Pons (tissue), 1 donor: ENCODE results near the gene DEDD2.
A peak's percentile ranks its signal among the peaks of the same experiment; 100 is the strongest.

ENCODE experiments used
- DNase-seq: peaks from one replicate; pipeline ENCODE4 v3.0.0-alpha.2; 2016; ENCODE audit warnings: low spot score

DEDD2 gene

DNA sequence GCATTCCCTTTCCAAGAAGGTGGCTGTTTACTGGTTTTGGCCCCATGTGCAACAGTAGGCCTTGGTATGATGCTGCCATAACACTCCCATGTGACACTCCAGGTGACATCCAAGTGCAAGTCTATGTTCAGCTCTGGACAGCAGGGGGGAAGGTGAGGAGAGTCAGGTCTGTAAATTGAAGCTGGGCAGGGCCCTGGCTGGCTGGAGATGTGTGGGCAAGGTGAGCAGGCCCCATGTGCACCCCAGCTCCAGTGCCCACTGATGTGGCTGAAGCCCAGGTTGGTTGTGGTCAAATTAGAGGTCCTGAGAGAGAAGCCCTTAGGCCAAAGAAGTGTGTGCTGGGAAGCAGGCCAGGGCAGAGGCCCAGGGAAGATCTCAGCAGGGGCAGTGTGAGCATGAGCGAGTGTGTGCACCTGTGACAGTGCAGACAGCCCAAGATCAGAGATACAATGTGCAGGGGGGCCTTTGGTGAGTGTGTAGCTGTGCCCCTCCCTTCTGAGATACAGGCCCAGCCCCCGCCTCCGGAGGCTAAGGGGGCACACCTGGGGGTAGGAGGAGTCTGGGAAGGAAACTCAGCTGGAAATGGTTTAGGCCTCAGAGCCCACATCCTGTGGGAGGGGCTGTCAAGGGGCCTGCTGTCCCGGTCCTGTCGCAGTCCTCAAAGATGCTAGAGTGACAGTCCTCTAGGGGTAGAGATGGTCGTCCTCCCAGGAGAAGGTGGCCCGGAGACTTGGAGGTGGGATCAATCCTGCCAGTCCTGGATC lies 18.6 kb downstream of the DEDD2 start:
- no peak for DNase-seq

DNA sequence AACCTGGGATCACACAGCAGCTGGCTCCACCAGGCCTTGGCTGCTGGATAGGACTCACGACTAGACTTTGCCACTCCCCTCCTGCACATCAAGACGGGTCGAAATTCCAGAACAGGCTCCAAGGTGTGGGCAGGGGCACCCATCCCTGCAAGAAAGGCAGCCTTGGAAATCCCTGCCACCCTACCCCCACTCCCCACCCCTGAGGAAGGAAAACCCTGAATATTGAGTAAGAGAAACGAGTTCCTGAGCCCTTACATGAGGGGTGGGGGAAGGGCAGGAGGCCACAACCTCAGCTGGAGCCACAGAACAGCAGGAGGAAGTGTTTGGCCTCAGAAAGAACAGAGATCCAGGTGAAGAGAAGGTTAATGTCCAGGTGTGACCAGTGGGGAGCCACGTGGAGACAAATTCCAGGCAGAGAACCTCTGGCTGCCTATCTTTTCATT lies 20.1 kb downstream of the DEDD2 start:
- no peak for DNase-seq

DNA sequence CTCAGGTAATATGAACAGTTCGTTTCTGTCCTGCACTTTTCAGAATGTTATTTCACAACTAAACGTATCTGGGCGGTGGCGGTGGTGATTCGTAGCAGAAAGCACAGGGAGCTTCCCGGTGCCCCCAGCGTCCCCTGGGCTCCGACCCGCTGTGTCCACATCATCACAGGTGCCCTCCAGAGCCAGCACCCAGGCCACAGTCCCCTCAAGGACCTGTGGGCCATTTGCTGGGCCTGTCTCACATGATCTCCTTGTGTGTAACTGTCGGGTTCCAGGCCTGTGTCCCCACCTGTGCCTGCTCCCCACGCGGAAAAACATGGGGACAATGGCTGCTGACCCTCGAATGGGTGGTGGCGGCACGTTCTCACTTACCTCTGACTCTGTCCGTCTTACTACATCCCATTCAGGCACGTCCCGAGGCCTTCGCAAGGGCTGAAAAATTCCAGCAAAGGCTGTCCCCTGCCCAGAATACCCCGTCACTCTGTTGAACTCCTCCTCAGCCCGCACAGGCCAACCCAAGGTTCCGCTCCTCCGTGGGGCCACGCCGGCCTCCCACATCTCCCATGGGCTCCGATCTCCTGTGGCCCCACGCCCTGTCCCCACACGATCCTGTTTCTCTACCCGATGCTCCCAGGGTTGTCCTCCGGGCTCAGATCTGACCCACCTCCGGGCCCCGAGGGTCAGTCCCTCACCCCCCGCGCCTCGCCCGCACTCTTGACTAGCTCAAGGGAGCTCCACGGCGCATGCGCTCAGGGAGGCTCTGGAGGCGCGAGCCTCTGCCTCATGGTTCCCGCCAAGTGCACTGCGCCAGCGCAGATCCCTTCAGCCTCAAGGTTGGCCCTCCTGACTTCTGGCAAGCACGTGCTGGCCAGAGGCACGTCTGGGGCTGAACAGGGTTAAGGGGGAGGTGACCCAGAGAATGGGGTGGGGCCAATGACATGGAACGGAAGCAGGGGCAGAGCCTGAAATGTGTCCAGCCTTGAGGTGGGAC lies 21.2 kb downstream of the DEDD2 start:
- no peak for DNase-seq

DNA sequence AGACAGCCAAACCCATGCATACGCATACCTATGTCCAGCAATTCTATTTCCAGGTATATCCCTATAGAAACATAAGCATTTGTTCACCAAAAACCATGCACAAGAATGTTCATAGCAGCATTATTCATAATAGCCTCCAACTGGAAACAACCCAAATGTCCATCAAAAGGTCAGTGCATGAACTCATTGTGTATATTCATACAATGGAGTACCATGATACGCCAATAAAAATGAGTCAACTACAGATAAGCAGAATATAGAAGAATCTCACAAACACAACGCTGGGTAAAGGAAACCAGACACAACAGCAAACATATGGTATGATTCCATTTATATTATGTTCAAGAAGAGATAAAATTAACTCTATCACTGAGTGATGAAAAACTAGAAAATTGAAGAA lies 23.8 kb downstream of the DEDD2 start:
- no peak for DNase-seq

DNA sequence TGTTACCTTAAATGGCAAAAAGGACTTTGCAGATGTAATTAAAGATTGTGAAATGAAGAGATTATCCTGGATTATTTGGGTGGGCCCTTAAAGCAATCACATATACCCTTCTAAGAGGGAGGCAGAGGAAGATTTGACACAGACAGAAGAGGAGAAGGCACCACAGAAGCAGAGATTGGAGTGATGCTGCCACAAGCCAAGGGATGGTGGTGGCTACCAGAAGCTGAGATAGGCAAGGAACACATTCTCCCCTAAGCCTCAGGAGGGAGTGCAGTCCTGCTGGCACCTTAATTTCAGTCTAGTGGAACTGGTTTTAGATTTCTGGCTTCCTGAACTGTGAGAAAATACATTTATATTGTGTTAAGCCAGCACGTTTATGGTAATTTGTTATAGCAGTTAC lies 24.2 kb downstream of the DEDD2 start:
- no peak for DNase-seq

DNA sequence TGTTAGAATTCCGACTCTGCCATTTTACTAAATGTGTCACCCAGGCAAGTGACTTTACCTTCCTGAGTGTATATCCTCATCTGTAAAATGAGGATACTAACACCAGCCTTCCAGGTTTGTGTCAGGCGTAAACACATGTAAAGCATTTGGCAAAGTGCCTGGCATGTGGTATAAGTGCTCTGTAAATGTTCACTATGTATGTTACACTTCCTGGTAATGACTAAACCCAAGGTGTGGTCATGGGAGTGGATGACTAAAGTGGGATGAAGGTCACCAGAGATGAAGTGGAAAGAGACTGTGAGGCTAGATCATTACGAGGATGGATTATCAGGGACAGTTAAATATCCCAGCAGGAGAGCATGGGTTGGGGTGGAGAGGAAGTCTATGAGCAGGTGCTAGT lies 25.6 kb downstream of the DEDD2 start:
- no peak for DNase-seq

DNA sequence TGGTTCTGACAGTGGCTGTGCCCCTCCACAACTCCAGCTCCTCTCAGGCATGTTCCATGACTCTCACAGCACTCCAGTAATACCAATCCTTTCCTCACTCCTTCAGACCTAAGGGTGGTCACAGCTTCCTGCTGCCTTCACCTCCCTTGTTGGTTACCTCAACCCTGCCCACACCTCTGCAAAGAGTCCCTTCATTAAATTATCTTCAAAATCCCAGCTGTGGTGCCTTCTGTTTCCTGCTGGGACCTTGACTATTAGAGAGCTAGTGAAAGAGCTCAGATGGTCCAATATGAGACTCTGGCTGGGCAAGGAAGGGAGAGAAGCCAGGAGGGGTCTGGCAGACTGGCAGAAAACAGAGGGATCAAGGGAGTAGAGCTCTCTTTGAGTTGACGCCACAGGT lies 26.1 kb downstream of the DEDD2 start:
- no peak for DNase-seq

DNA sequence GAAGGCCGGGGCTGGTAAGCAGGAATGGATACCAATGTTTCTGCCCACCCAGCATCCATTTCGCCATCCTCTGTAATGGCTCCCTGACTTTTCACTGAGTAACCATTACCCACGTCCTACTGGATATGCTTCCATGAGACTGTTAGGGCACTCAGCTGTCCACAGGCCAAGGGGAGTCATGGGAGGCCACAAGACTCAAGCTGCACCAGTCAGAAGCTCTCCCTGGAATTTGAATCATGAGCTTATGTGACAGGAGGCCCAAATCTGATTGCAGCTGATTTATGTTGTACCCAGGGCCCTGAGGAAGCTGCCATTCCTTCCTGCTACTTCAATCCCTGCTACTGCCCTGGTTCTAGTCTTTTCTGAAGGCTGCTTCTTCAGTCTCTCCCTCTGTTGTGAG lies 28.3 kb downstream of the DEDD2 start:
- no peak for DNase-seq

DNA sequence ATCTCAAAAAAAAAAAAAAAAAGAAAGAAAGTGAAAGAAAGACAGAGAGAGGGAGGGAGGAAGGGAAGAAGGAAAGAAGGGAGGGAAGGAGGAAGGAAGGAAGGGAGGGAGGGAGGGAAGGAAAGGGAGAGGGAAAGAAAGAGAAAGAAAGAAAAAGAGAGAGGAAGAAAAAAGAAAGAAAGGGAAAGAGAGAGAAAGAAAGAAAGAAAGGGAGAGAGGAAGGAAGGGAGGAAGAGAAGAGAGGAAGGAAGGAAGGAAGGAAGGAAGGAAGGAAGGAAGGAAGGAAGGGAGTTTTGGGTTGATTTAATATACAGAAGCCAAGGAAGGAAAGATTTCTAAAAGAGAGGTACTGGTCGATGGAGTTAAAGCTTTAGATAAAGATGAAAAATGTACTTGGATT lies 28.8 kb downstream of the DEDD2 start:
- DNase-seq = no peak

DNA sequence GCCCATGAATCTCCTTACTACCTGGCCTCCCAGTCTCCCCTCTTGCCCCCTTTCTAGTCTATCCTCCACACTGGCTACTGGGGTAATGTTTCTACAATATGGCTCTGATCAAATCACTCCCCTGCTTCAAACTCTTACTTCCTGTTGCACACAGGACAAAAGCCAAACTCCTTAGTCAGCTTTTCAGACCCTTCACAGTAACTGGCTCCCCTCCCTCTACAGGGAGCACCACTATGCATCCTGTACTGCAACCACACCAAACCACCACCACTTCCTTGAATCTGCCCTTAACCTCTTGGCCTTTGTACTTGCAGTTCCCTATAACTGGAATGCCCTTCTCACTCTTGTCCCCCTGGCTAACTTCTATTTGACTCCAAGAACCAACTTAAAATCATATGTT lies 32.2 kb downstream of the DEDD2 start:
- DNase-seq = peak; percentile 35

DNA sequence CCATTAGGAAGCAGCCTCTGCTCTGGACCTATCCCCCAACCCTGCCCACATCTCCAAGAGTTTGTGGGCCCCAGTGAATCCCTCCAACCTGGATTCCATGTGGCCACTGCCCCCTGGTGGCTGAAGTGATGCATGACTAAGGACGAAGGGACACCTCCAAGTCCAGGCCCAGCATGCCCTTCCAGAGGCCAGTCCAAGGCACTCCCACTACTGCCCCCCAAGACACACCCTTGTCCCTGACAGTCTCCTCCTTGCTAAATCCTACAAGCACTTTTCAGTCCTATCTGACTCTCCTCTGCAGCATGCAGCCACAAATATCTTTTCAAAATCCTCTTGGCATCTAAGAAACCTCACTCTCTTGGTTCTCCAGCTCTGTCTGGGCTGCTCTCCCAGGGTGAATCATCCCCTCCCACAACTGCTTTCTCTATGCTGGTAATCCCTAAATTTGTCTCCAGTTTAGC lies 33.0 kb downstream of the DEDD2 start:
- peak; percentile 82 for DNase-seq

DNA sequence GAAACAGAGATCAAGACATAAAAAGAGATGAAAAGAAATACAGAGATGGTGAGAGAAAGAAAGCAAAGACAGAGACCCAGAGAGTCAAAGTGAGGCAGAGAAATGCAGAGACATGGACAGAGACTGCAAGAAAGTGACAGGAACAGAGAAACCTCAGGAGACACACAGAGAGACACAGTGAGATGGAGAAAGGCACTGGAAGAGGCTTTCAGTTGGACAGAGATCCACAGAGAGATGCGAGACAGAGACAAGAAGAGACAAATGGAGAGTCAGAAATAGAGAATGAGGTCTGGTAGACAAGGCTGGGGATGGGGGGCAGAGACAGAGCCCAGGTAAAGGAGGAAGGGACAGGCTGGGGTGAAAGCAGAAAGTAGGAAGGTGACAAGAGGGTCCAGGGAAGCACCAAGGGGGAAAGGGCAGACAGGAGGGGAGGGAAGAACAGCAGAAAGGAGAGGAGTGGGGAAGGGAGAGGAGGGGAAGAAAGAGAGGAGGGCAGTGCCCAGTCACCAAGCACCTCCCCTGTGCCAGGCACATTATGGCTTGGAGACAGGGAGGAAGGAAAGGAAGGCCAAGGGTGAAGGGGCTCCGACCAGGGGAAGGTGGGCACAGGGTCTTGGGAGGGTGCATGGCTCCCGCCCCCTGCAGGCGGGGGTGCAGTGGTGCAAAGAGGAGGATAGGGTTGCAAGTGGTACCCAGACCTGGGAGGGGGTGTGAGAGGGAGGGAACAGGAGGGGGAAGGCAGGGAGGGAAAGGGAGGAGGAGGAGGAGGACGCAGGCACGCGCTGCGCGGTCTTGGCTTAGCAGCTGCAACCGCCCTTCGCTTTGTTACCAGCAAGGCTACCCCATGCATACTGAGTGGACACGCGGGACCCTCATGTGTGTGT lies 38.4 kb downstream of the DEDD2 start:
- no peak for DNase-seq

DNA sequence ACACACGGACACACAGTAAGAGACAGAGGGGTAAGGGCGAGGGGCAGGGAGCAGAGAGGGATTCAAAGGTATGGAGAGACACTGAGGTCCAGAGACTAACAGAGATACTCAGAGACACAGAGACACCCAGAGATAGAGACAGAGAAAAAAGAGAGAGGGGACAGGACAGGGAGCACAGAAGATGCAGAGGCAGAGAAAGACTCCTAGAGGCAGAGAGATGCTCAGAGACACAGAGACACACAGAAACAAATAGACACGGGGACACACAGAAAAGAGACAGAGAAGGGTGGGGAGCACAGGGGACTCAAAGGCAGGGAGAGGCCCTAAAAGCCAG lies 39.8 kb downstream of the DEDD2 start:
- no peak for DNase-seq

DNA sequence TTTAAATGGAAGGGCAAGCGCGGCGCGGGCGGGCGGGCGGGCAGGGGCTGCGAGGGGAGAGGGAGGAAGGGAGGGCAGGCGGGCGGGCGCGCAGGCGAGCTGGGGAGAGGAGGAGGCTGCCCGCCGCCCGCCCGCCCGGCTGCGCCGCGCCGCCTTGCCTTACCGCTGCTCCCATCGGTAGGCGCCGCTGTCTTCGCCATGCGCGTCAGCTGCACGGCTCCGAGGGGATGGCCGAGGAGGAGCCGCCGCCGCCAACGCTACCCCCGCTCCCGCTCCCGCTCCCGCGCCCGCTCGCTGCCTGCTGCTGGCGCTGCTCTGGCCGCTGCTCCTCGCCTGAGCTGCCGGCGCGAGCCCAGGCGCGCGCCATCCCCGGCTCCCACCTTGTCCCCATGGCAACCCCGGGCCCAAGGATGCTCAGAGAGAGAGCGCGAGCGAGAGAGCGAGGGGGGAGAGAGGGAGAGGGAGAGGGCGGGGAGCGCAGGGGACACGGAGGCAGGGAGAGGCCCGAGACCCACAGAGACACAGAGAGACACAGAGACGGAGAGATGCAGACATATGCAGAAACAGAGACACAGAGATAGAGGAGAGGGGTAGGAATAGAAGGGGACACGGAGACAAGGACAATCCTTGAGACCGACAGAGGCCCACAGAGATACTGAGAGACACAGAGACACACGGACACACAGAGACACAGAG lies 40.3 kb downstream of the DEDD2 start:
- DNase-seq = peak; percentile 29

DNA sequence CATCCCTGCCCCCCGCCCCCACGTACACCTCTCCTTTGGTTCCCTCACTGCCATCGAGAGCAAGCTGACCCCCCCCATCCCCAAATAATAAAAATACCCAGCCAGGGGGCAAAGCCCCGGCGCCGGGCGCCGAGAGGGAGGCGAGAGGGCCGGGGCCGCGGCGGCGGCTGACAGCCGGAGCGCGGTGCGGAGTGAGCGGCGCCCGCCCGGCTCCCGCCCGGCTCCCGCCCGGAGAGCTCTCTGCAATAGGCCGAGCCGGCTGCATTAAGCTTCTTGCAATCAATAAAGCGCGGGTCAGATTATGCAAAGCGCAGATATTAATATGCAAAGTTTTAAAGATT lies 40.9 kb downstream of the DEDD2 start:
- no peak for DNase-seq

DNA sequence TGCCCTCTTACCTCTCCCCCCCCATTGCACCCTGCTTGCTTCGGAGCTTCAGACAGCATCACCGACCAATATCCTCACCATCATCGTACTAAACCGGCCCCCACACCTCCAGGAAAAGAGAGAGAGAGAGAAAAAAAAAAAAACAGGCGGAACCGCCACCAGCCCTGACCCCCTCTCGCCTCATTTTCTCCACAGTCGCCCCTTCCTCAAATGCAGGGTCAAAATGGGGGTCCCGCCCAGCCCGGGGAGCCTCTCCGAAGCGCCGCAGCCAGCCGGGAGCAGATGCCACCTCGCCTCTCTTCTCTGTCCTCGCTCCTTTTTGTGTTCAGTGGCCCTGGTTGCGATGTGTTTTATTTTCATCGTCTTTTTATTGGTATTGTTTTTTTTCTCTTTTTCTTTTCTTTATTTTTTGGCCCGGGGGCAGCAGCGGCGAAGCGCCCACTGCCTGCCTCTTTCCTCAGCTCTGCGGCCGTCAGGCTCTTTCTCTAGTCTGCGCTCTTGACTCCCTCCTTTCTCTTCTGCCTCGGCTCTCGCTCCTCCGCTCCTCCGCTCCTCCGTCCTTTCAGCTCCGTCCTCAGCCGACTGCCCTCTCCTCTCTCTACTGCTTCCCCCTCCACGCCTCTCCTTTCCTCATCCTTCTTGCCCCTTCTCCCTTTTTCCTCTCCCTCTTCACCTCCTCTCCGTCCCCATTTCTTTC lies 41.4 kb downstream of the DEDD2 start:
- no peak for DNase-seq

DNA sequence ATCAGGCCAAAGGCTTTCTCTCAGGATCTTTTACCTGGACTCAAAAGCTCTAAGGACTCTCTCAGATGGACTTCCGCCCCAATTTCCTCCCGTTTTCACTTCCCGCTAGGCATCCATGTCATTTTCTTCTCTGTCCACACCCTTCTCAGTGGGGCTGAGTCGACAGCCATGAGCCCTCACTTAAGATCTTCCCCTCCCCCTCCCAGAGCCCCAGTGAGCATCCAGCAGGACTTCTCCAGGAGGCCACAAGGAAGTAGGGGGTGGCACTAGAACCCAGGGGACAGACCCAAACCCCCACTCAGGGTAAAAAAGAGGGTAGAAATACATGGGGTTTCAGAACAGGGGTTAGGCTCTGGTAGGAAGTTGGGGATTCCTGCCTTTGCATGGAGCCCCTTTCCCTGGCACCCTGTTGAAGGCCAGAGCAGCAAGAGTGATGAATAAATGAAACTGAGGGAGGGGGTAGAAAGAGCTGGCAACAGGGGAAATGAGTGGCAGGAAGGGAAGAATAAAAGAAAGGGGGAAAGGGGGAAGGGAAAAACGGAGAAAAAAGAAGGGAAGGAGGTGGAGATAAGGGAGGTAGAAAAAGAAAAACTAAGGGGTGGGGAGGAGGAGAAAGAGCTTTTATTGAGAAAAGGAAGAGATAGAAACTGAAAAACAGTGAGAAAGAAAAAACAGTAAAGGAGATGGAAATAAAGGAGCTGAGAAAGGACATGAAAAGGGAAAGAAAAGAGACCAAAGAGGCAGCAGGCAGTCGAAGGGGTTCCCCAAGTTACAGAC lies 42.3 kb downstream of the DEDD2 start:
- DNase-seq = no peak

DNA sequence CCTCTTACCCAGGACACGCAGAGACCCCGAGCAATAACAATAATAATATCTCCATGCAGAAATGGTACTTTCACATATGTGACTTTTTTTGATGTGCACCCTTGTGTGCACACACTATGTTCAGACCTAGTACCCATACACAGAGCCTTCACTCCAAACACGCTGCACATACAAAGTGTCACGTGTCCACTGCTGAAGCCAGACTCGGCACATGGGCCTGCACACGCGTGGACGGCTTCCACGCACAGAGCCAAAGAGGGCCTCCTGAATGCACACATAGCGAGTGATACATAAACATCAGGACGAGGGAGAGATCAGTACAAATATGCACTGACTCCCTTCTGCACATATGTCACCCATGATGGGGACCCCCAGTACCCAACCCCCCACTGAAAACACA lies 43.3 kb downstream of the DEDD2 start:
- DNase-seq = no peak

DNA sequence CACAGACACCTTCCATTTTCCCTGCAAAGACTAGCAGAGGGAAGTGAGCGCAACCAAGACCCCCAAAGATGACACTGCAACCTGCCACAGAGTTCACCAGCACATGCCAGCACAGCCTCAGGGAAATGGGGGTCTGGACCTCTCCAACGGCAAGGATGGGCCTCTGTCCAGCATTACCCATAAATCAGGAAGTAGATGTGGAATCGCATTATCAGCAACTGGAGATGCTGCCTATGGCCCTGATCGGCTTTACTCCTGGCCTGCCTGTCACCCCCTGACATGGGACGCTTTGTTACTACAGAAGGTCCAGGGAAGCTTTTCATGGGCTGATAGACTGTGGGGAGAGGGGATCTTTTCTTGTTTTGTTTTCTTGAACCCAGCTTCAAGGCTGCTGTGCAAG lies 43.8 kb downstream of the DEDD2 start:
- no peak for DNase-seq

DNA sequence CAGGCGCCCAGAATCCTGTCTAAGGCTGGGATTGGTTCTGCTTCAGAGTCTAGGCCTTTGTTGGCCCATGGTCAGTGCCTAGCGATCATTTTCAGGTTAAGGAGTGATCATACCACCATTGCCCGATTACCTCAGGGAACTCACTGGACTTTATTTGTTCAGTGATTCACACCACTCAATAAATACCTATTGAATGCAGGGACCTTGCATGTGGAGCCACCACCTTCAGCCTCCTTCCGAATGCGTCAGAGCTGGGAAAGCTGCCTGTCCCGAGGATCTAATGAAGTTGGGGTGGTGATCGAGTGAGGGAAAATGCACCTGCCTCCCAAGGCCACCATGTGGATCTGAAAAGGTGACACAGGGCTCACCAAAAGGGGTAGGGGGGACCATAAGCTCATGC lies 45.2 kb downstream of the DEDD2 start:
- no peak for DNase-seq
